PFSK-1 (cell line): ENCODE data around the gene RTL9.

Experiments used
- FOXP2 ChIP-seq: optimal IDR thresholded peaks from 2 replicates; pipeline ENCODE3; 2011; ENCODE audit warnings: borderline replicate concordance, control low read depth, inconsistent platforms; ENCODE audit not compliant: insufficient read depth; ENCODE audit errors: extremely low read length, extremely low read depth
- POLR2AphosphoS5 ChIP-seq: IDR thresholded peaks from 2 replicates; pipeline ENCODE4 v1.6.1; 2012; ENCODE audit warnings: low read depth, mild to moderate bottlenecking, control low read depth, low read length, moderate library complexity
- REST ChIP-seq, 2 experiments: IDR thresholded peaks; 2 replicates each; pipeline versions ENCODE4 v1.6.1 to v1.8.0; 2011 to 2012; ENCODE audit warnings: low read depth in 2 of 2, low read length in 2 of 2, control low read depth in 1 of 2, inconsistent platforms in 1 of 2, mild to moderate bottlenecking in 1 of 2, moderate library complexity in 1 of 2; ENCODE audit not compliant: insufficient read depth in 1 of 2
- SIN3A ChIP-seq: IDR thresholded peaks from 2 replicates; pipeline ENCODE4 v1.6.1; 2012; ENCODE audit warnings: mild to moderate bottlenecking, low read length, moderate library complexity, borderline replicate concordance; ENCODE audit not compliant: insufficient read depth
- TAF1 ChIP-seq: IDR thresholded peaks from 2 replicates; pipeline ENCODE4 v1.6.1; 2012; ENCODE audit warnings: low read length, control low read depth, borderline replicate concordance; ENCODE audit not compliant: insufficient read depth

RTL9 gene

GRCh38 chrX:110401135-110401534 is 42.5 kb downstream of the RTL9 start:
- TF ChIP-seq REST (IDR thresholded peaks at IDR 0.05; ENCODE audit: insufficient read depth in 1 of 2, low read depth in 2 of 2, low read length in 2 of 2) (no peak), SIN3A (no peak), TAF1 (no peak), POLR2AphosphoS5 (no peak), FOXP2 (no peak)

GRCh38 chrX:110402091-110402849 is 43.6 kb downstream of the RTL9 start:
- TF ChIP-seq POLR2AphosphoS5 (no peak), SIN3A (no peak), FOXP2 (no peak), REST (IDR thresholded peaks at IDR 0.05; ENCODE audit: insufficient read depth in 1 of 2, low read depth in 2 of 2, low read length in 2 of 2) (no peak), TAF1 (no peak)

DNA sequence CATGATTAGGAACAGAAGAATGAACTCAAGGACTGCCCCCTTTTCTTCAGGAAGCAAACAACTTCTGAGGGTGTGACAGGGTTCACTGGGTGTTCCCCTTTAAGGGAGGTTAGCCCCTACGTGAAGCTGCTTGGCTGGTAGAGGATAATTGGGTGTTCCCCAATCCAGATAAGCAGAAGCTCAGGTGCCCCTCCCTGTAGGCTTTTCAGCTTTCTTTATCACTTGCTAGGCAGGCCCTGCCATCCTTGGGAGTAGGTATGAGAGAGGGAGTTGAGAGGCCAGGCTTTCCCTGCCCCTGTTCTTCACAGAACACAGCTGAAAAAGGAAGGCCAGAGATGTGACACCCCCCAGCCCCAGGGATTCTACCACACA is 44.2 kb downstream of the RTL9 start:
- TF ChIP-seq FOXP2 (no peak), REST (IDR thresholded peaks at IDR 0.05; ENCODE audit: insufficient read depth in 1 of 2, low read depth in 2 of 2, low read length in 2 of 2) (no peak), POLR2AphosphoS5 (no peak), TAF1 (no peak), SIN3A (no peak)

DNA sequence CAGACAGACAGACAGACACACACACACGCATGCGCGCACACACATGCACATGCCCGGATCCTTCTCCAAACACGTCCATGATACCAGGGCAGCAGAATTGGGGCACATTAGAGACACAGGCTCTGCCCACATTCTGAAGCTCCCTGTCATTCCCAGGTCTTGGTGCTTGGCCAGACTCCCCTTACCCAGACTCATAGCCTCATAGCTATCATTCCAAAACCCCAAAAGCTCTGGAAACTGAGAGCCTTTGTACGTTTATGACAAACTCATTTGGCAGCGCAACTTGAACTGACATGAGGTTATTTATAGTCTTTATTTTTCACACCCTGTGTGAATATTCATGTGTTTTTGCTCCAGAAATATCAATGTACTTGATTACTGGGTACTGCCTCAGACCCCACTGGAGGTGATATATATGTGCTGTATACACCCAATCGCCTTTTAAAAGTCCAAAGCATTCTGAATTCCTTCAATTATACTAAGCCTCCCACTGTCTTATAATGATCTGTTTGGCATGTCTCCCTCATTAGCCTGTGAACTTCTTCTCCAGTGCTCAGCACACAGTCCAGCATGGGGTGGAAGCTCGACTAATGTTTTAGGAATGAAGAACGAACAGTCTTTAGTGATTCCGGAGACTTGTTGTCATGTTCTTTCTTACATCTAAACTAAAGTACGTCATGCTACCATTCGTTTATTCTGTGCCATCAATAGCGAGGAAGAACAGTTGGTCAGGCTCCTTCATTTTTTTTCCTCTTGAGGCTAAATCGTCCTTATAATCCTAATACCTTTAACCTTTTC is 45.0 kb downstream of the RTL9 start:
- TF ChIP-seq REST (IDR thresholded peaks at IDR 0.05; ENCODE audit: insufficient read depth in 1 of 2, low read depth in 2 of 2, low read length in 2 of 2) (no peak), FOXP2 (no peak), TAF1 (no peak), SIN3A (no peak)
